NCI-H2107 (cell line): Measurements from ENCODE around the gene EIF4E3.

Experiments used
- DNase-seq: peaks from one replicate; lab custom pipeline; 2025; lab: John Stamatoyannopoulos, UW

Gene EIF4E3

GRCh38 chr3:71689291-71689690 is 35.9 kb downstream of the EIF4E3 start:
- no peak for DNase-seq

GRCh38 chr3:71688121-71688520 is 37.1 kb downstream of the EIF4E3 start:
- no peak for DNase-seq

GRCh38 chr3:71685686-71686085 is 39.5 kb downstream of the EIF4E3 start:
- no peak for DNase-seq

GRCh38 chr3:71684757-71685386 is 40.3 kb downstream of the EIF4E3 start:
- DNase-seq = no peak

GRCh38 chr3:71684046-71684756 is 41.0 kb downstream of the EIF4E3 start:
- no peak for DNase-seq

GRCh38 chr3:71681224-71681668 is 44.0 kb downstream of the EIF4E3 start:
- DNase-seq = no peak

- no peak for DNase-seq
Observed at GRCh38 chr3:71680603-71681002, 44.6 kb downstream of the EIF4E3 start.

GRCh38 chr3:71676931-71677330 is 48.3 kb downstream of the EIF4E3 start:
- DNase-seq = no peak

GRCh38 chr3:71673486-71673885 is 51.7 kb downstream of the EIF4E3 start:
- DNase-seq = no peak

GRCh38 chr3:71672807-71673206 is 52.4 kb downstream of the EIF4E3 start:
- DNase-seq = no peak

- DNase-seq = no peak
Observed at GRCh38 chr3:71672340-71672739, 52.9 kb downstream of the EIF4E3 start.

- DNase-seq = no peak
Observed at GRCh38 chr3:71671216-71671845, 53.9 kb downstream of the EIF4E3 start.

- no peak for DNase-seq
Observed at GRCh38 chr3:71662568-71662967, 62.6 kb downstream of the EIF4E3 start.

- no peak for DNase-seq
Observed at GRCh38 chr3:71662056-71662455, 63.1 kb downstream of the EIF4E3 start.

- DNase-seq = no peak
Observed at GRCh38 chr3:71659864-71660591, 65.2 kb downstream of the EIF4E3 start.

GRCh38 chr3:71657831-71658530 is 67.2 kb downstream of the EIF4E3 start:
- no peak for DNase-seq

- DNase-seq = no peak
Observed at GRCh38 chr3:71655061-71655460, 70.1 kb downstream of the EIF4E3 start.

- DNase-seq = no peak
Observed at GRCh38 chr3:71653414-71653807, 71.8 kb downstream of the EIF4E3 start.

GRCh38 chr3:71652781-71653413 is 72.3 kb downstream of the EIF4E3 start:
- DNase-seq = no peak

GRCh38 chr3:71651625-71652024 is 73.6 kb downstream of the EIF4E3 start:
- DNase-seq = no peak

GRCh38 chr3:71650372-71650771 is 74.8 kb downstream of the EIF4E3 start:
- no peak for DNase-seq

- DNase-seq = no peak
Observed at GRCh38 chr3:71649757-71650156, 75.4 kb downstream of the EIF4E3 start.
